ENCODE data around the gene NBEAL1.
"Not testable (repeated sequence)": the region's sequence is repeated elsewhere in the genome, so short reads cannot be mapped to it uniquely, and the experiment has no call there.

NBEAL1 gene

GRCh38 chr2:203238292-203238703 is 223.6 kb downstream of the NBEAL1 start:
- DNase-seq: no peak

- DNase-seq: peak; percentile 98
Observed at GRCh38 chr2:203238704-203239526, 224.2 kb downstream of the NBEAL1 start, which contains the start of gene CYP20A1. TSS of gene CYP20A1 (plus strand) at chr2:203239018. CDS start at chr2:203239063, 45 bp downstream.

- no peak for DNase-seq
Observed at GRCh38 chr2:203240491-203240890, 225.8 kb downstream of the NBEAL1 start.

GRCh38 chr2:203242518-203242917 is 227.8 kb downstream of the NBEAL1 start:
- no peak for DNase-seq

GRCh38 chr2:203246646-203247045 is 232.0 kb downstream of the NBEAL1 start:
- no peak for DNase-seq

GRCh38 chr2:203252818-203253217 is 238.1 kb downstream of the NBEAL1 start:
- DNase-seq: no peak

GRCh38 chr2:203253422-203254095 is 238.9 kb downstream of the NBEAL1 start:
- DNase-seq: not testable (repeated sequence)

GRCh38 chr2:203261326-203262159 is 246.9 kb downstream of the NBEAL1 start:
- no peak for DNase-seq

Measured in activated naive CD4-positive, alpha-beta T cell treated with anti-CD3 and anti-CD28 coated beads, Interleukin-2, amount 50 U/mL, for 16 hours (primary cell).